HEK293 (cell line): ENCODE results near the gene PIEZO1.

Source experiments
- MEIS1 ChIP-seq: sonication (generic); formaldehyde crosslinking; IDR thresholded peaks from 2 replicates; pipeline ENCODE4 v1.8.1; 2022; ENCODE audit warnings: missing genetic modification reagents, mild to moderate bottlenecking, borderline replicate concordance
- PRDM2 ChIP-seq: fragments of 450-650 bp; formaldehyde crosslinking; IDR thresholded peaks from 2 replicates; pipeline ENCODE4 v1.5.1; 2016; ENCODE audit warnings: missing biosample characterization, missing genetic modification characterization, borderline replicate concordance
- SETDB1 ChIP-seq: IDR thresholded peaks from one replicate; pipeline ENCODE4 v1.6.1; 2017; ENCODE audit warnings: mild to moderate bottlenecking, low read length, moderate library complexity, mixed read lengths; ENCODE audit not compliant: insufficient read length
- TCF7L2 ChIP-seq: IDR thresholded peaks from 2 replicates; pipeline ENCODE4 v1.6.1; 2011; ENCODE audit warnings: low read depth, mild to moderate bottlenecking, inconsistent platforms, low read length, moderate library complexity, borderline replicate concordance
- YY1 ChIP-seq: fragments of 450-650 bp; formaldehyde crosslinking; IDR thresholded peaks from 2 replicates; pipeline ENCODE4 v1.5.1; 2018; ENCODE audit warnings: missing biosample characterization, missing genetic modification characterization
- ZBTB26 ChIP-seq: fragments of 450-650 bp; formaldehyde crosslinking; optimal IDR thresholded peaks from 2 replicates; pipeline ENCODE3; 2016; ENCODE audit warnings: missing biosample characterization, mild to moderate bottlenecking, missing genetic modification characterization
- ZFP69B ChIP-seq: fragments of 450-650 bp; formaldehyde crosslinking; IDR thresholded peaks from 2 replicates; pipeline ENCODE4 v1.5.1; 2016; ENCODE audit warnings: missing biosample characterization, missing genetic modification characterization
- ZNF324 ChIP-seq: fragments of 450-650 bp; formaldehyde crosslinking; IDR thresholded peaks from 2 replicates; pipeline ENCODE4 v1.5.1; 2016; ENCODE audit warnings: missing biosample characterization, missing genetic modification characterization
- ZNF404 ChIP-seq: fragments of 450-650 bp; formaldehyde crosslinking; IDR thresholded peaks from 2 replicates; pipeline ENCODE4 v1.5.1; 2017; ENCODE audit warnings: missing biosample characterization, missing genetic modification characterization
- ZNF521 ChIP-seq: fragments of 450-650 bp; formaldehyde crosslinking; IDR thresholded peaks from 2 replicates; pipeline ENCODE4 v1.5.1; 2017; ENCODE audit warnings: missing biosample characterization, mild to moderate bottlenecking, missing genetic modification characterization
- ZNF529 ChIP-seq: fragments of 450-650 bp; formaldehyde crosslinking; IDR thresholded peaks from 2 replicates; pipeline ENCODE4 v1.5.1; 2017; ENCODE audit warnings: missing genetic modification characterization, missing biosample characterization; ENCODE audit not compliant: insufficient replicate concordance
- ZNF549 ChIP-seq: fragments of 450-650 bp; IDR thresholded peaks from 2 replicates; pipeline ENCODE4 v1.5.1; 2018; ENCODE audit warnings: missing biosample characterization, missing genetic modification characterization, mild to moderate bottlenecking, inconsistent platforms, moderate library complexity
- ZNF610 ChIP-seq: fragments of 450-650 bp; formaldehyde crosslinking; IDR thresholded peaks from 2 replicates; pipeline ENCODE4 v1.5.1; 2016; ENCODE audit warnings: missing biosample characterization, missing genetic modification characterization, borderline replicate concordance
- ZNF660 ChIP-seq: fragments of 450-650 bp; IDR thresholded peaks from 2 replicates; pipeline ENCODE4 v1.5.1; 2018; ENCODE audit warnings: missing biosample characterization, mild to moderate bottlenecking, missing genetic modification characterization
- ZNF843 ChIP-seq: fragments of 450-650 bp; formaldehyde crosslinking; IDR thresholded peaks from 2 replicates; pipeline ENCODE4 v1.5.1; 2016; ENCODE audit warnings: missing biosample characterization, missing genetic modification characterization
- TF ChIP-seq, protein P1 (sequence below): fragments of 450-650 bp; formaldehyde crosslinking; conservative IDR thresholded peaks from 2 replicates; pipeline ENCODE4 v1.5.1; 2016; ENCODE audit warnings: low read depth, missing biosample characterization, missing genetic modification characterization
- TF ChIP-seq, protein P2 (sequence below): fragments of 450-650 bp; formaldehyde crosslinking; IDR thresholded peaks from 2 replicates; pipeline ENCODE4 v1.5.1; 2016; ENCODE audit warnings: missing biosample characterization, missing genetic modification characterization
- TF ChIP-seq, protein P3 (sequence below): fragments of 450-650 bp; formaldehyde crosslinking; IDR thresholded peaks from 2 replicates; pipeline ENCODE4 v1.5.1; 2016; ENCODE audit warnings: missing biosample characterization, missing genetic modification characterization
- TF ChIP-seq, protein P4 (sequence below): fragments of 450-650 bp; formaldehyde crosslinking; IDR thresholded peaks from 2 replicates; pipeline ENCODE4 v1.5.1; 2017; ENCODE audit warnings: missing biosample characterization, missing genetic modification characterization

PIEZO1 gene

DNA sequence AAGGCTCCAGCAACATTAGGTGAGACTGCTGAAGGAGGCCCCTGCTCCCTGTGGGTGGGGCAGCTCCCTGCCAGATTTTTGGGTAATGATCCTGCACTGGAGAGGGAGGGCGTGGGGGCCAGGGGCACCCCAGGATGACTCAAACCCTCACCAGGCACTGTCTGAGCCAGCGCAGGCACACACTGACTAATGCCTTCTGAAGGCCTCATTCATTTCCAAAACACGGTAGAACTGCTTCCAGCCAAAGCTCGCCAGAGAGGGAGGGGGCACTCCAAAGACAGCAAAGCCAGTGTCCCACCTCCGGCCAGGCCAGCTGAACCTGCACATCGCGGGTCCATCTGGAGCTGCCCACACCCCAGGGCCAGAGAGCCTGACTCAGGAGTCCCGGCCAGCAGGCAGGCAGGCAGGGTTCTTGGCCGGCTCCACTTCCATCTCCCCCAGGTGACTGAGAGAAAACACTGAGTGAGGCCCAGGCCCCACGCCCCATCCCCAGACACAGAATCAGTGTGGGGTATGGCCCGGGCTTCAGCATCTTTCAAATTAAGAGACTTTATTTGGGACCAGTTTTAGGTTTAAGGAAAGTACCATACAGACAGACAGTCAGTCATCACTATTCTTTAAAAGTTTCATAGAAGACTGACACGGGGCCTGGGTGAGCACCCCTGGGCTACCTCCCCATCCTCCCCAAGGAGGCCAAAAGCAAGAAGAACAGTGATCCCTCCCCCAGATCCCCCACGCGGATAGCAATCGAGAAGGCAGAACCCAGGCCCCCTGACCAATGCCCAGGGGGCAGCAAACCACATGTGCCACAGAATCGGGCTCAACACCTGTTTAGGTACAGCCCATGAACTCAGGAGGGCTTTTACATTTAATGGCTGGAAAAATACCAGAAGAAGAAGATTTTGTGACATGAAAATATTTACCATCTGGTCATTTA lies 2.3 kb downstream of the PIEZO1 start (continued):
- TF ChIP-seq PRDM2 (tag by site-specific recombination) (no peak), TCF7L2 (no peak), ZNF404 (tag by site-specific recombination) (no peak), ZNF529 (tag by site-specific recombination) (no peak), ZNF521 (tag by site-specific recombination) (no peak), ZNF610 (tag by site-specific recombination) (no peak), YY1 (tag by site-specific recombination) (no peak), ZNF324 (tag by site-specific recombination) (no peak), SETDB1 (no peak), ZNF843 (no peak), ZNF549 (tag by site-specific recombination) (no peak), ZFP69B (tag by site-specific recombination) (no peak), ZBTB26 (no peak), ZNF660 (peak; percentile 81), MEIS1 (CRISPR knock-in tag) (no peak)
- TF ChIP-seq, protein P1, sequence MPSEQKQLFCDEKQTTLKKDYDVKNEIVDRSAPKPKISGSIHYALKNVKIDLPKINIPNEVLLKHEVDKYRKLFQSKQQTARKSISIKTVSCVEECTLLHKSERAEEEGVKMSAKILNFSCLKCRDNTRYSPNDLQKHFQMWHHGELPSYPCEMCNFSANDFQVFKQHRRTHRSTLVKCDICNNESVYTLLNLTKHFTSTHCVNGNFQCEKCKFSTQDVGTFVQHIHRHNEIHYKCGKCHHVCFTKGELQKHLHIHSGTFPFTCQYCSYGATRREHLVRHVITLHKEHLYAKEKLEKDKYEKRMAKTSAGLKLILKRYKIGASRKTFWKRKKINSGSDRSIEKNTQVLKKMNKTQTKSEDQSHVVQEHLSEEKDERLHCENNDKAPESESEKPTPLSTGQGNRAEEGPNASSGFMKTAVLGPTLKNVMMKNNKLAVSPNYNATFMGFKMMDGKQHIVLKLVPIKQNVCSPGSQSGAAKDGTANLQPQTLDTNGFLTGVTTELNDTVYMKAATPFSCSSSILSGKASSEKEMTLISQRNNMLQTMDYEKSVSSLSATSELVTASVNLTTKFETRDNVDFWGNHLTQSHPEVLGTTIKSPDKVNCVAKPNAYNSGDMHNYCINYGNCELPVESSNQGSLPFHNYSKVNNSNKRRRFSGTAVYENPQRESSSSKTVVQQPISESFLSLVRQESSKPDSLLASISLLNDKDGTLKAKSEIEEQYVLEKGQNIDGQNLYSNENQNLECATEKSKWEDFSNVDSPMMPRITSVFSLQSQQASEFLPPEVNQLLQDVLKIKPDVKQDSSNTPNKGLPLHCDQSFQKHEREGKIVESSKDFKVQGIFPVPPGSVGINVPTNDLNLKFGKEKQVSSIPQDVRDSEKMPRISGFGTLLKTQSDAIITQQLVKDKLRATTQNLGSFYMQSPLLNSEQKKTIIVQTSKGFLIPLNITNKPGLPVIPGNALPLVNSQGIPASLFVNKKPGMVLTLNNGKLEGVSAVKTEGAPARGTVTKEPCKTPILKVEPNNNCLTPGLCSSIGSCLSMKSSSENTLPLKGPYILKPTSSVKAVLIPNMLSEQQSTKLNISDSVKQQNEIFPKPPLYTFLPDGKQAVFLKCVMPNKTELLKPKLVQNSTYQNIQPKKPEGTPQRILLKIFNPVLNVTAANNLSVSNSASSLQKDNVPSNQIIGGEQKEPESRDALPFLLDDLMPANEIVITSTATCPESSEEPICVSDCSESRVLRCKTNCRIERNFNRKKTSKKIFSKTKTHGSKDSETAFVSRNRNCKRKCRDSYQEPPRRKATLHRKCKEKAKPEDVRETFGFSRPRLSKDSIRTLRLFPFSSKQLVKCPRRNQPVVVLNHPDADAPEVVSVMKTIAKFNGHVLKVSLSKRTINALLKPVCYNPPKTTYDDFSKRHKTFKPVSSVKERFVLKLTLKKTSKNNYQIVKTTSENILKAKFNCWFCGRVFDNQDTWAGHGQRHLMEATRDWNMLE (tag by site-specific recombination), result no peak
- TF ChIP-seq, protein P2, sequence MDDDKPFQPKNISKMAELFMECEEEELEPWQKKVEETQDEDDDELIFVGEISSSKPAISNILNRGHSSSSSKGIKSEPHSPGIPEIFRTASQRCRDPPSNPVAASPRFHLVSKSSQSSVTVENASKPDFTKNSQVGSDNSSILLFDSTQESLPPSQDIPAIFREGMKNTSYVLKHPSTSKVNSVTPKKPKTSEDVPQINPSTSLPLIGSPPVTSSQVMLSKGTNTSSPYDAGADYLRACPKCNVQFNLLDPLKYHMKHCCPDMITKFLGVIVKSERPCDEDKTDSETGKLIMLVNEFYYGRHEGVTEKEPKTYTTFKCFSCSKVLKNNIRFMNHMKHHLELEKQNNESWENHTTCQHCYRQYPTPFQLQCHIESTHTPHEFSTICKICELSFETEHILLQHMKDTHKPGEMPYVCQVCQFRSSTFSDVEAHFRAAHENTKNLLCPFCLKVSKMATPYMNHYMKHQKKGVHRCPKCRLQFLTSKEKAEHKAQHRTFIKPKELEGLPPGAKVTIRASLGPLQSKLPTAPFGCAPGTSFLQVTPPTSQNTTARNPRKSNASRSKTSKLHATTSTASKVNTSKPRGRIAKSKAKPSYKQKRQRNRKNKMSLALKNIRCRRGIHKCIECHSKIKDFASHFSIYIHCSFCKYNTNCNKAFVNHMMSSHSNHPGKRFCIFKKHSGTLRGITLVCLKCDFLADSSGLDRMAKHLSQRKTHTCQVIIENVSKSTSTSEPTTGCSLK (tag by site-specific recombination), result no peak
- TF ChIP-seq, protein P3, sequence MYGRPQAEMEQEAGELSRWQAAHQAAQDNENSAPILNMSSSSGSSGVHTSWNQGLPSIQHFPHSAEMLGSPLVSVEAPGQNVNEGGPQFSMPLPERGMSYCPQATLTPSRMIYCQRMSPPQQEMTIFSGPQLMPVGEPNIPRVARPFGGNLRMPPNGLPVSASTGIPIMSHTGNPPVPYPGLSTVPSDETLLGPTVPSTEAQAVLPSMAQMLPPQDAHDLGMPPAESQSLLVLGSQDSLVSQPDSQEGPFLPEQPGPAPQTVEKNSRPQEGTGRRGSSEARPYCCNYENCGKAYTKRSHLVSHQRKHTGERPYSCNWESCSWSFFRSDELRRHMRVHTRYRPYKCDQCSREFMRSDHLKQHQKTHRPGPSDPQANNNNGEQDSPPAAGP (tag by site-specific recombination), result 0 out of 2 replicates have a peak, but pooled peaks have one; percentile 23
- TF ChIP-seq, protein P4, sequence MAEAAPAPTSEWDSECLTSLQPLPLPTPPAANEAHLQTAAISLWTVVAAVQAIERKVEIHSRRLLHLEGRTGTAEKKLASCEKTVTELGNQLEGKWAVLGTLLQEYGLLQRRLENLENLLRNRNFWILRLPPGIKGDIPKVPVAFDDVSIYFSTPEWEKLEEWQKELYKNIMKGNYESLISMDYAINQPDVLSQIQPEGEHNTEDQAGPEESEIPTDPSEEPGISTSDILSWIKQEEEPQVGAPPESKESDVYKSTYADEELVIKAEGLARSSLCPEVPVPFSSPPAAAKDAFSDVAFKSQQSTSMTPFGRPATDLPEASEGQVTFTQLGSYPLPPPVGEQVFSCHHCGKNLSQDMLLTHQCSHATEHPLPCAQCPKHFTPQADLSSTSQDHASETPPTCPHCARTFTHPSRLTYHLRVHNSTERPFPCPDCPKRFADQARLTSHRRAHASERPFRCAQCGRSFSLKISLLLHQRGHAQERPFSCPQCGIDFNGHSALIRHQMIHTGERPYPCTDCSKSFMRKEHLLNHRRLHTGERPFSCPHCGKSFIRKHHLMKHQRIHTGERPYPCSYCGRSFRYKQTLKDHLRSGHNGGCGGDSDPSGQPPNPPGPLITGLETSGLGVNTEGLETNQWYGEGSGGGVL, result peak; percentile 83
